ENCODE results near the gene YIPF3.
"Not testable (repeated sequence)": the region's sequence is repeated elsewhere in the genome, so short reads cannot be mapped to it uniquely, and the experiment has no call there.

YIPF3 gene

DNA sequence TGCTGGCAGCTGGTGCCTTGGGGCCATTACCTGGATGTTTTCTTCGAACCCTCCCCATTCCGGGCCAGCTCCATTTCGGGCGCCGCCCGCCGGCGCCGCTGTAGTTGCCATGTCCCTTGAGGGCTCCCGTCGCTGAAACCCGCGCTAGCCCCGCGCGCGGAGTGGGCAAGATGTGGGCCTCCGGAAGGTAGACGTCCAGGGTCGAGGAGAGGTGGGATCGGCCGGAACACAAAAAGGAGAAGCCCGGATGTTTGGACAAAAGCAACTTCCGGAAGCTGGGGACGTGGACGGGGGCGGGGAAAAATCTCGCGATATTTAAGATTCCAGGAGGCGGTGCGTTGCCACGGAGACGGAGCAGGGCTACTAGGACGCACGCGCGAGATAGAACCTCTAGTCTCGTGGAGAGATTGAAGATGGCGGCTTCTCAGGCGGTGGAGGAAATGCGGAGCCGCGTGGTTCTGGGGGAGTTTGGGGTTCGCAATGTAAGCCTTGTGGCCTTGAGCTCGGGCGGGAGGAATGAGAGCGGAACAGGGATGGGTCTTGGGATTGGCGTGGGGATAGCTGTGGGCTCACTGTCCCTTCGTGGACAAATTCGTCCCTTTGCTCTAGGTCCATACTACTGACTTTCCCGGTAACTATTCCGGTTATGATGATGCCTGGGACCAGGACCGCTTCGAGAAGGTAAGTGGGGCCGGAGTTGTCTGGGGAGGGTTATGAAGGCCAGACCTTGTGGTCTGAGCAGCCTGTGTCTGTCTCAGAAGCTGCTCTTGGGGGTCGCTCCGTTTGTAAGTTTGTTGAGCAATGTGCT, at the start of gene YIPF3, which contains the start of gene POLR1C:
Gene YIPF3, minus strand, starts transcription at position 230 of the 808 bp plus-strand sequence. Its CDS starts 119 bp downstream, at position 111.
Gene POLR1C, plus strand, starts transcription at position 393 of the 808 bp plus-strand sequence. Its CDS starts 21 bp downstream, at position 414.
- Histone ChIP-seq H3K9ac (ENCODE audit: low read depth, low read length) (peak within 1 kb of the TSS; percentile 68), H3K4me1 (ENCODE audit: insufficient read depth, low read length) (peaks cover 6% of the 10 kb centered on the region; the same call in 1 of the 2 replicates), H3K9me3 (ENCODE audit: control insufficient read depth, insufficient read depth, low read length) (no peaks in the 10 kb centered on the region), H3K36me3 (ENCODE audit: insufficient read depth, low read length) (peaks cover 30% of the 10 kb centered on the region)

DNA sequence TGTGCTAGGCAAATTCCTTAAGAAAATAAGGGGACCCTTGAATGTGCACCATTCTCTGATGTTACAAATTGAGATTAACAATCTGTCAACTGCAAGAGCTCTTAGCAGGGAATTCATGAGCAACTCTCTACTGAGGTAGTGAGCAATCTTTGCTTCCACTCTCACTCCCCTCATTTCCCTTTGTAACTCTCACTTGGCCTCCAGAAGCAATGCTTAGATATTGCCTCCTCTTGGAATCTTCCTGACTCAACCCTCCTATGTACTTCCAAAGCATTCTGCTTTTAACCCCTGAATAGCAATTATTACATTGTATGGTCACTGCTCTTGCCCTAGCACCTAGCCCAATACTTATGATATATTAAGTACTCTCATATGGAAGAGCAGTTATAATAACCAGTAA, 42.6 kb upstream of the YIPF3 start:
- no peaks in the 10 kb centered on the region for H3K4me1 ChIP-seq (ENCODE audit: insufficient read depth, low read length)
- no peaks in the 10 kb centered on the region for H3K9me3 ChIP-seq (ENCODE audit: control insufficient read depth, insufficient read depth, low read length)
- H3K9ac ChIP-seq (ENCODE audit: low read depth, low read length): no peak overlapping the region
- H3K36me3 ChIP-seq (ENCODE audit: insufficient read depth, low read length): peaks cover 65% of the 10 kb centered on the region

DNA sequence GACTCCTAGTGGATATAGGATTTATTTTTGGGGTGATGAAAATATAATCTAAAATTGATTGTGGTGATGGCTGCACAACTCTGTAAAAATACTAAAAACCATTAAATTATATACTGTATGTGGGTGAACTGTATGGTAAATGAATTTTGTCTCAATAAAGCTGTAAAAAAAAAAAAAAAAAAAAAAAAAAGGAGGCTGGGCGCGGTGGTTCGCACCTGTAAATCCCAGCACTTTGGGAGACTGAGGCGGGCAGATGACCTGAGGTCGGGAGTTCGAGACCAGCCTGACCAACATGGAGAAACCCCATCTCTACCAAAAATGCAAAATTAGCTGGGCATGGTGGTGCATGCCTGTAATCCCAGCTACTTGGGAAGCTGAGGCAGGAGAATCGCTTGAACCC, 40.9 kb upstream of the YIPF3 start:
- H3K9me3 ChIP-seq (ENCODE audit: control insufficient read depth, insufficient read depth, low read length); H3K4me1 ChIP-seq (ENCODE audit: insufficient read depth, low read length); H3K9ac ChIP-seq (ENCODE audit: low read depth, low read length): not testable (repeated sequence)
- peaks cover 71% of the 10 kb centered on the region for H3K36me3 ChIP-seq (ENCODE audit: insufficient read depth, low read length)

DNA sequence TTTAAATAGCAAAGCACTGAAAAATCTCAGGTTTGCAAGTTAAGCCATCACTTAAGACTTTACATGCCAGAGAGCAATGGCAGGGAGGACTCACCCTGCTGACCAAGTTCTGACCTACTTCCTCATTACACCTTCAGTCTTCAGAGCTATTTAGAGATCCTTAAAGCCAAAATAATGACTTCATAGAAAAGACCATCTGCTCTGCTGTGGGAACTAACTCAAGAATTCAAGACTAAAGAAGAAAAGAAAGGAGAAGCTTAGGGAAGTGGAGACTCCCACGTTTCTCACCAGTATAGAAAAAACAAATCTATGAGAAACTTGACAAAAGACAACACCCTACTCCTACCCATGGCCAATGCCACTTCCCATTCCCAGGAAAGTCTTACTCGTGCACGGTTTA, 30.5 kb upstream of the YIPF3 start:
- Histone ChIP-seq H3K4me1 (ENCODE audit: insufficient read depth, low read length) (no peaks in the 10 kb centered on the region), H3K9me3 (ENCODE audit: control insufficient read depth, insufficient read depth, low read length) (no peaks in the 10 kb centered on the region), H3K36me3 (ENCODE audit: insufficient read depth, low read length) (peaks cover 60% of the 10 kb centered on the region), H3K9ac (ENCODE audit: low read depth, low read length) (no peak overlapping the region)

DNA sequence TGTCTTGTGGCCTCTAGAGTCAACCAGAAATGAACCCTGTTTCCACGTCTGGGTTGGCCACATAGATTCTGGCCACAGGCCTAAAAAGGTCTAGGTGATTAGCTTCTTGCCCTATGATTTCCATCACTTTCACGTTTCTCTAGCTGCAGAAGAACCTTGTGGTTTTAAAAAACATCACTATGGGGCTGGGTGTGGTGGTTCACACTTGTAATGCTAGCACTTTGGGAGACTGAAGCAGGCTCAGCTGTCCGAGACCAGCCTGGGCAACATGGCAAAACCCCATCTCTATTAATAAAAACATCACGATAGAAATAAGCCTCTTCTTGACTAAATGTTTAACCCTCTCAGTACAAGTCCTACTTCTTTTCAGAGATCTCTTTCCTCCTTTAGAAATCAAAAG, 27.7 kb upstream of the YIPF3 start:
- Histone ChIP-seq H3K4me1 (ENCODE audit: insufficient read depth, low read length) (no peaks in the 10 kb centered on the region), H3K36me3 (ENCODE audit: insufficient read depth, low read length) (peaks cover 46% of the 10 kb centered on the region), H3K9ac (ENCODE audit: low read depth, low read length) (no peak overlapping the region), H3K9me3 (ENCODE audit: control insufficient read depth, insufficient read depth, low read length) (no peaks in the 10 kb centered on the region)

DNA sequence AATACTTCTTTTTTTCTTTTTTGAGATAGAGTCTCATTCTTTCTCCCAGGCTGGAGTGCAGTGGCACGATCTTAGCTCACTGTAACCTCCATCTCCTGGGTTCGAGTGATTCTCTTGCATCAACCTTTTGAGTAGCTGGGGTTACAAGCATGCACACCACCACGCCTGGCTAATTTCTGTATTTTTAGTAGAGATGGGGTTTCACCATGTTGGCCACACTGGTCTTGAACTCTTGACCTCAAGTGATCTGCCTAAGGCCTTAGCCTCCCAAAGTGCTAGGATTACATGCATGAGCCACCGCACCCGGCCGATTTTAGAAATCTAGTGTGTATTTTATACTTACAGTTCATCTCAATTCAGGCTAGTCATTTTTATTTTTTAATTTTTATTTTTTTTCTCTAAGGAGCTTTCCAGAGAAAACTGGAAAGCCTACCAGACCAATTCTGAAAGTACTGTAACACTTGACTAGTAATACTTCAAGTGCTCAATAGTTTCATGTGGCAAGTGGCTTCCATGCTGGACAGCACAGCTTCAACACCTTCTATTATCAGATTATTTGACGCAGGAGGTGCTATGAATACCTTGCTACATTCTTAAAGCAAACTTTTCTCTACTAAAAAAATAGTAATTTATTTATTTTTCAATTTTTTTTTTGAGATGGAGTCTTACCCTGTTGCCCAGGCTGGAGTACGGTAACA, 25.2 kb upstream of the YIPF3 start:
- H3K9me3 ChIP-seq (ENCODE audit: control insufficient read depth, insufficient read depth, low read length): no peaks in the 10 kb centered on the region
- H3K36me3 ChIP-seq (ENCODE audit: insufficient read depth, low read length): peaks cover 25% of the 10 kb centered on the region
- no peak overlapping the region for H3K9ac ChIP-seq (ENCODE audit: low read depth, low read length)
- H3K4me1 ChIP-seq (ENCODE audit: insufficient read depth, low read length): no peaks in the 10 kb centered on the region

DNA sequence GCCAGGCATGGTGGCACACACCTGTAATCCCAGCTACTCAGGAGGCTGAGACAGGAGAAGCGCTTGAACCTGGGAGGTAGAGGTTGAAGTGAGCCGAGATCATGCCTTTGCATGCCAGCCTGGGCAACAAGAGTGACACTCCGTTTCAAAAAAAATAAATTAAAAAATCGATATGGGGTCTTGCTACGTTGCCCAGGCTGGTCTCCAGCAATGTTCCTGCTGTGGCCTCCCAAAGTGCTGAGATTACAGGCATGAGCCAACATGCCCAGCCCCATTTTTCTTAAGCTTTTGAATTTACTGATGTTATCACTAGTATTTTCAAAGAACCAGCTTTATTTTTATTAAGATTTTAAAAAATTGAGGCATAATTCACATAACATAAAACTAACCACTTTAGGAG, 23.8 kb upstream of the YIPF3 start:
- Histone ChIP-seq H3K36me3 (ENCODE audit: insufficient read depth, low read length) (peaks cover 19% of the 10 kb centered on the region), H3K4me1 (ENCODE audit: insufficient read depth, low read length) (no peaks in the 10 kb centered on the region), H3K9ac (ENCODE audit: low read depth, low read length) (no peak overlapping the region), H3K9me3 (ENCODE audit: control insufficient read depth, insufficient read depth, low read length) (no peaks in the 10 kb centered on the region)

DNA sequence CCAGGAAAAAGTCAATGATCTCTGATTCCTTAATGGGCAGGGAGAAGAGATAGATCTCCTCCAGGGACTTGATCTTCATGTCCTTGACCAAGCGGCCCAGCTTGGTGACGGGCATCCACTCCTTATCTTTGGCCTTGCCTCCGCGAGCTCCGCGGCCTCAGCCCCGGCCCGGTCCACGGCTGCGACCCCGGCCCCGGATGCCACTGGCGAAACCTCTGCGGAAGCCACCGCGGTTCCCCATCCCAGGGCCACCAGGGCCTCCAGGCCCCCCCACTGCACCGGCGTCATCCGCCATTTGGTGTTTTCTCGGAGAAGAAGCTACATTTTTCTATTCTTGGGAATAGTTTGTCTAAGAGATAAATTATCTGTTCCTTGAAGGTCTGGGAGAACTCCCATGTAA, 22.7 kb upstream of the YIPF3 start:
- not testable (repeated sequence) for H3K4me1 ChIP-seq (ENCODE audit: insufficient read depth, low read length); H3K9me3 ChIP-seq (ENCODE audit: control insufficient read depth, insufficient read depth, low read length); H3K9ac ChIP-seq (ENCODE audit: low read depth, low read length)
- H3K36me3 ChIP-seq (ENCODE audit: insufficient read depth, low read length): peaks cover 22% of the 10 kb centered on the region

DNA sequence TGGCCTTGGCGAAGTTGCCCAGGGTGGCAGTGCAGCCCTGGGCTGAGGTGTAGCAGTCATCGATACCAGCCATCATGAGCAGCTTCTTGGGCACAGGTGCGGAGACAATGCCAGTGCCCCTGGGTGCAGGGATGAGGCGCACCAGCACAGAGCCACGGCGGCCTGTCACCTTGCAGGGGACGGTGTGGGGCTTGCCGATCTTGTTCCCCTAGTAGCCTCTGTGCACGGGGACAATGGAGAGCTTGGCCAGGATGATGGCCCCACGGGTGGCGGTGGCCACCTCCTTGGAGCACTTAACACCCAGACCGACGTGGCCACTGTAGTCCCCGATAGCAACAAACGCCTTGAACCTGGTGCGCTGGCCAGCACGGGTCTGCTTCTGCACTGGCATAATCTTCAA, 22.3 kb upstream of the YIPF3 start:
- not testable (repeated sequence) for H3K9me3 ChIP-seq (ENCODE audit: control insufficient read depth, insufficient read depth, low read length); H3K9ac ChIP-seq (ENCODE audit: low read depth, low read length); H3K4me1 ChIP-seq (ENCODE audit: insufficient read depth, low read length)
- H3K36me3 ChIP-seq (ENCODE audit: insufficient read depth, low read length): peaks cover 26% of the 10 kb centered on the region

DNA sequence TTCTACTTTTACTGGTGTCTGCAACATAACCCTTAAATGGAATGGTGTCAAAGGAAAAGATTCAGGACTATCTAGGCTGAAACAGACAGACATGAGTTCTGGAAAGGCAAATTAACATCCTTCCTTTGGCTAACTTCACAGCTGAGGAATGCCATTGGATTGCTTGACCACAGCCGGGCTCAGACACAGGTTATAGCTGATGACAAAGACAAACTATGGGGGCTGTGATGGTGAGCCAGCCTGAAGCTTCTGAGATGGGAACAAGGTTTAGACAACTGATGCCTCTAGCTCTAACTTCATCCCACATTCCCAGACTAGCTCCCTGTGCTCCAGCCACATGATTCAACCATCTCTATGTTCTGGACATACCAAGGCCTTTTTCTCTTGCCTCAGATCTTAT, 15.5 kb upstream of the YIPF3 start:
- Histone ChIP-seq H3K9me3 (ENCODE audit: control insufficient read depth, insufficient read depth, low read length) (no peaks in the 10 kb centered on the region), H3K36me3 (ENCODE audit: insufficient read depth, low read length) (peaks cover 45% of the 10 kb centered on the region), H3K9ac (ENCODE audit: low read depth, low read length) (no peak overlapping the region), H3K4me1 (ENCODE audit: insufficient read depth, low read length) (no peaks in the 10 kb centered on the region)

DNA sequence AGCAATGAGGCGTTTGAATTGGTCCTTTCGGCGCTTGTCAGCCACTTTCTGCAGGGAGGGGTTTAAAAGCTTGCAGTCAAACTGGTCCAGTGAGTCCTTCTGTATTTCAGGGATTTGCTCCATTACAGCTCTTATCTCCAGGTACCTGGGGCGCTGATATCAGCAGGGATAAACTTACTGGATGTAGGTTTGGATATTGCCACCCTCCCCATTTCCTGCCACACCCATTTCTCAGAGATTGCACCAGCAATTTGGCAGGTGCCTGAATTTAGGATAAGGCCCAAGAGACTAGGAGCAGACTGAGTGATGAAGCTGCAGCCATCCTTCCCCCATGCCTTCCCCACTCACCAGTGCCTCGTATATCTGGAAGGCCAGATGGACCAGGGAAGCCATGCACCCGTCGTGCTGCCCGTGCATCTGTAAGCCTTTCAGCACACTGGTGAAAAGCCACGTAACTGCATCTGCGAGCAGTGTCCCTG, 7.8 kb upstream of the YIPF3 start:
- Histone ChIP-seq H3K9ac (ENCODE audit: low read depth, low read length) (no peak overlapping the region), H3K36me3 (ENCODE audit: insufficient read depth, low read length) (peaks cover 58% of the 10 kb centered on the region), H3K9me3 (ENCODE audit: control insufficient read depth, insufficient read depth, low read length) (no peaks in the 10 kb centered on the region), H3K4me1 (ENCODE audit: insufficient read depth, low read length) (no peaks in the 10 kb centered on the region)

DNA sequence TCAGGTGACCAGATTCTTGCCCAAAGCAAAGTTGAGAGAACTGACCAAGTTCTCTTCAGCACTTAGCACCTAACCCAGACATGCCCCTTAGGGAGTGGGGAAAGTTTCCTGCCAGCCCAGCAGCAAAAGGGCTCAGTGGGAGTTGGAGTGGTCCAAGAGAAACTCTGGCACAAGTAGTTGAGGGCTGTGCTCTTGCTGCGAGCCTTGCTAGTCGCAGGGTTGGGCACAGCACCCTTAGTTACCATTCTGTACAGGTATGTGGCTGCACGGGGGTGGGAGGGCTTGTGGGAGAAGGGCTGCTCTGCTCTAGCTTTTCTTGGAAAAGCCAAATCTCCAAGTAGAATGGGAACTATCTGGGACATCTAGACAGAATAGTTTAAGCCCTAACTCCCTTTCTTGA, 6.6 kb upstream of the YIPF3 start:
- no peaks in the 10 kb centered on the region for H3K9me3 ChIP-seq (ENCODE audit: control insufficient read depth, insufficient read depth, low read length)
- peaks cover 52% of the 10 kb centered on the region for H3K36me3 ChIP-seq (ENCODE audit: insufficient read depth, low read length)
- peaks cover 1% of the 10 kb centered on the region; the same call in 1 of the 2 replicates for H3K4me1 ChIP-seq (ENCODE audit: insufficient read depth, low read length)
- H3K9ac ChIP-seq (ENCODE audit: low read depth, low read length): no peak overlapping the region

DNA sequence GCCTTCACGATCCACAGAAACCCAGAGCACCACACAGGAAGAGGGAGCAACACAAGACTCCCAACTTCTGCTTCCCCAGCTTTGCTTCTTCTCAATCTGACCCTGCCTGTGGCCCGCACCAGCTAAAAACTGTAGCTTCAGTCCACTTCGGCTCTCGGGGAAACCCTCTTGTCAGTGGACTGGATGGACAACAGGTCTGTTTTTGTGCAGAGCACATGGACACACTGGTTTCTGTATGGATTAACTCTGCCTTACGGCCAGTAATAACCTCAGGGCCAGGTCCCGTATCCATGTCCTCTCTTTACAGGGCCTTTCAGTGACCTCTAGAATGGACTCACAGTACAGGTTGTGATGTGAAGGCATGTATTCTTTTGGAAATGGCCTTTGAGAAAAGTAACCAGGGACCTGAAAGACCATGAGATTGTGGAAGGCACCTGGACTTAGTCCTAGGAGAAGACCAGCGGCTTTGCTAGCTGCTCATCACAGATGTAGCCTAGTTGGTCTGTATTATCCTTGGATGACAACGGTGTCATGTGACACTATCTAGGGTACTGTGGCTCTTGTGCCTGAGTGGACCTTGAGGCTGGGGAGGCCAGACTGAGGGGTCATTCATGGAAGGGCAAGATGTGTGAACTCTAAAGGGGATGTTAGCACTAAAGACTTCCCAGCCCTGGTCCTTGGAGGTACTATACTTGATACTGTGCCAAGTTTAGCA, 6.0 kb upstream of the YIPF3 start:
- Histone ChIP-seq H3K9me3 (ENCODE audit: control insufficient read depth, insufficient read depth, low read length) (no peaks in the 10 kb centered on the region), H3K36me3 (ENCODE audit: insufficient read depth, low read length) (peaks cover 46% of the 10 kb centered on the region), H3K4me1 (ENCODE audit: insufficient read depth, low read length) (peaks cover 6% of the 10 kb centered on the region; the same call in 1 of the 2 replicates), H3K9ac (ENCODE audit: low read depth, low read length) (no peak overlapping the region)

DNA sequence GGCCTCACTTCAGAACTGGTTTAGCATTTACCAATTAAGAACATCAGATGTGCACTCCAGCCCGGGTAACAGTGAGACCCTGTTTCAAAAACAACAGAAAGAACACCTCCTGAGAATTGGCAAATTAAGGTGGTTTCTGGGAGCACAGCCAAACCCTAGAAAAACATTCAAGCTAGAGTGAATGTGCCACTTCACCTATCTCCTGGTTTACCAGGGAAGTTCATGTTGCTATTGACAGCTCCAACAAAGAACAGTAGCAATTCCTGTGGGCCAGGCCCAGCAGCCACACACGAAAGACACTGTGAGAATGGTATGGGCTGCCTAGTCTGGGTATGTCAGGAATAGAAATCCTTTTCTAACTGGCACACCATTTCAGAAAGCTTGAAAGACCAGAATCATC, 5.1 kb upstream of the YIPF3 start:
- Histone ChIP-seq H3K36me3 (ENCODE audit: insufficient read depth, low read length) (peaks cover 42% of the 10 kb centered on the region), H3K4me1 (ENCODE audit: insufficient read depth, low read length) (peaks cover 6% of the 10 kb centered on the region; the same call in 1 of the 2 replicates), H3K9me3 (ENCODE audit: control insufficient read depth, insufficient read depth, low read length) (no peaks in the 10 kb centered on the region), H3K9ac (ENCODE audit: low read depth, low read length) (no peak overlapping the region)
